ENCODE measurements around the gene STXBP6.

The STXBP6 gene

DNA sequence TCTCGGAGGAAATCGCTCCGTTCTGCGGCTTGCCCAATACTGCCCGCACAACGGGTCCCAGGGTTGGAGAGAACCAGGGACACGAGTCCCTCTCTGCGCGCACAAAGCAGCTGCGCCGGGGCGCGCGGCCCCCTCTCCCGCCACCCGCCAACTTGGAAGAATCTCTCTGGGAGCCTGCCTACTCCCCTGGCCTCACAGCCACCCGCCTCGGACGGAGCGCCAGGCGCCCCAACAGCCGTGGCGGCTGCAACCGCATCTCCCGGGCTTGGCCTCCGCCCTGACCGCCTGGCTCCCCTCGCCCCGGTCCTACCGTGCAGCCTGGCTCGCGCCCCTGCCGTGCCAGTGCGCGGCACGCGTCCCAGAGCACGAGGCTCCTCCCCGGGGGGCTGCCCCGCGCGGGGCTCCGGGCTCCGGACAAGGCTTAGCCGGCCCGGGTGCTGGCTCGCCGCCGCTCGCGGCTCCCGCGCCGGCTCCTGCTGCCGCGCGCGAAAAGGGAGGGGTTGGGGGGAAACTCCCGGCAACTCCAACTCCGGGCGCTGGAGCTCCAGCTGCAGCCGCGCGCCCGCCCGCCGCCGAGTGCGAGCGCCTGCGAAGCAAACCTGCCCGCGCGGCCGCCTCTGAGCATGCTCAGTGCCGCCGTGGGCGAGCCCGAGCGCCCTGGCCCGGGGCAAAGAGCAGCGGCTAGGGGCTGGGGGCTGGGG, at the start of gene STXBP6:
TSS of gene STXBP6 (minus strand) at position 580 of the 701 bp plus-strand sequence. CDS start 75,329 bp downstream, outside the sequence.
- DNase-seq (ENCODE audit: extremely low read depth in 1 of 2, low read depth in 1 of 2), result no peak

DNA sequence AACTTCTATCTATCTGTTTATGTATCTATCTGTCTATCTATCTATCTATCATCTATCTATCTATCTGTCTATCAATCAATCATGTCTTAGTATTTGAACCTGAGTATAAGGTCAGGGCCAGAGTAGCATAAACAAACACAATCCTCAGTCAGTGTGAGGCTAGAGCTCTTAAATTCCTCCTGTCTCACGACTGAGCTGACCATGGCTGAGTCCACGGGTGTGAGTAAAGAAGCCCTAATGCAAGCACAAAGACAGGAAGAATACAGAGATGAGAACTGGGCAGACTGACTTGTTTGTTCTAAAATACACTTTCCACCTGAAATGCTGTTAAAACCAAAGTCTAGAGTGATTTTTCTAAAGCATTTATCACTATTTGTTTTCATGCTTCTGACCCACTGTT, 47.2 kb upstream of the STXBP6 start:
- no peak for DNase-seq (ENCODE audit: extremely low read depth in 1 of 2, low read depth in 1 of 2)

DNA sequence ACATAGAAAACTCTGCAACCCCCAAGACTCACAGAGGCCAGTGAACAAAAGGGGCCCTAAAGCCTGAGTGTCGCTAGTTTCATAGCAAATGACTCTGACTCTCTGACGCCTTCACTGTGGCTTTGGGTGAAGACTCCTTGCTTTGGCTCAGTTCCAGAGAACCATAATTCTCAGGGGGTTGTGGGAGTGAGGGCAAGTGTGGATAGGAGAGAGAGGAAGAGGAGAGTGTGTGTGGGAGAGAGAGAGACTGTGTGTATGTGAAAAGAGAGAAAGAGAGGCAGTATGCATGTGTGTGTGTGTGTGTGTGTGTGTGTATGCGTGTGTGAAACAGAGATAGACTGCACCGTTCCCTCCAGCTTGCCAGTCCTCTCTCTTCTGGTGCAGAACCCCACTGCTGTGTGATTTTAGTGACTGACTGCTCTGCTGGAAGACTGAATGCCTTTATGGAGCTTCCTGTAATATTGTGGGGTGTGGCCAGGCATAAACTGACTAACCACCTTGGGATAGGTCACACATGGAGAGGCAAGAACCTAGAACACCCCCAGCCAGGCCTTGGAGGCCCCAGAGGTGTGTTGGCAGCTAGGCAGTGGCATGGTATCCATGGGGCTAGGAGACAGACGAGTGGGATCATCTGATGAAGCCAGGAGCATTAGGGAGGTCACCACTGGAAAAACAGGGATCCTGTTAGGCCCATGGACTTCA, 45.9 kb upstream of the STXBP6 start:
- no peak for DNase-seq (ENCODE audit: extremely low read depth in 1 of 2, low read depth in 1 of 2)

DNA sequence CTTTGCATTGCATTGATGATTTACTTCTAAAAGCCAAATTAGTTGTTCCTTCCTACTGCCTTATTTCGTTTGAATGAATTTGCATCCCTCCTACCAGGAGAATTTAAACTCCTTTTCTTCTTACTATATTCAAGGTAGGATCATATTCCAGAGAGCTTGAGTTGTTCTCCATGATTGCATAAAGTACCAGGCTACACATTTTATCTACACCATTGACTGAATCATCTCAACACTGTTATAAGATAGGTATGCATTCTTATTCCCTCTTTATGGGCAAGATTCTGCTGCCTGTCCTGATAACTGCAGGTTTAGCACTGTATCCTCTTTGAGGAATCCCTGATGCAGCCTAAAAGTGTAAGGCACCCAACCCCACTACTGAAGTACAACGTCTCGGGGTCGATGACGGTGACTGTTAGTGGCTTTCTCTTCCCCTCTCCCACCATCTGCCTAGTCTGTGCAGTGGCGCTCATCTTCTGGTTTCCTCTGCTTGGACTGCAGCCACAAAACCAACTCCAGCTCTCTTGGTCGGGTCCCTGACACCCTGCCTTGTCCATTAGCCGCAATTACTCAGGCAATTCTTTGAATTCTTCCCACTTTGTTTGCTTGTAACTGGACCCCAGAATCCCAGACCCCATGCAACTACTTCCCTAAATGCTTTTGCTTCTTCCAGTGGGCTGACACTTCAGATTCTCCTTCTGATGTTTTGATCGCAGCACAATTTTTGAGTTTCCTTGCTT, 44.4 kb upstream of the STXBP6 start:
- no peak for DNase-seq (ENCODE audit: extremely low read depth in 1 of 2, low read depth in 1 of 2)

DNA sequence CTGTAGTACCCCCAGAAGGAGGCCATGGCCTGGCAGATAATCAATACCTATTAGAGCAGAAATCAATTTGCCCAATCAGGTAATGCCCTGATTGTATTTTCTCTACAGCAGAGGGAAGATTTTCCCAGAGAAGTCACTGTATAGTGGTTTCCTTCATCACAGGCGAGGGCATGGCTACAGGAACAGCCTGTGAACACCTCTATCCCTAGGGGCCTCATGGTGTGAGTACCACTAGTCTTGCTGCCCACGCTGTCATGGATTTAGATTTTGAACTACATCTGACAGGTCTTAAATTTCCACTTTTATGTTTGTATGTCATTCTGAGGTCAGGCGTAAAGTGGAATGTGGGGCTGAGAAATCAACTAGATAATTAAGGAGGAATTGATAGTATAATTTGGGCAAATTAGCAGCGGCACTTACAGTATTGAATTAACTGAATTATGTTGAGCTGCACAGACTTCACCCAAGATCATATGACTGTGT, 42.4 kb upstream of the STXBP6 start:
- no peak for DNase-seq (ENCODE audit: extremely low read depth in 1 of 2, low read depth in 1 of 2)

DNA sequence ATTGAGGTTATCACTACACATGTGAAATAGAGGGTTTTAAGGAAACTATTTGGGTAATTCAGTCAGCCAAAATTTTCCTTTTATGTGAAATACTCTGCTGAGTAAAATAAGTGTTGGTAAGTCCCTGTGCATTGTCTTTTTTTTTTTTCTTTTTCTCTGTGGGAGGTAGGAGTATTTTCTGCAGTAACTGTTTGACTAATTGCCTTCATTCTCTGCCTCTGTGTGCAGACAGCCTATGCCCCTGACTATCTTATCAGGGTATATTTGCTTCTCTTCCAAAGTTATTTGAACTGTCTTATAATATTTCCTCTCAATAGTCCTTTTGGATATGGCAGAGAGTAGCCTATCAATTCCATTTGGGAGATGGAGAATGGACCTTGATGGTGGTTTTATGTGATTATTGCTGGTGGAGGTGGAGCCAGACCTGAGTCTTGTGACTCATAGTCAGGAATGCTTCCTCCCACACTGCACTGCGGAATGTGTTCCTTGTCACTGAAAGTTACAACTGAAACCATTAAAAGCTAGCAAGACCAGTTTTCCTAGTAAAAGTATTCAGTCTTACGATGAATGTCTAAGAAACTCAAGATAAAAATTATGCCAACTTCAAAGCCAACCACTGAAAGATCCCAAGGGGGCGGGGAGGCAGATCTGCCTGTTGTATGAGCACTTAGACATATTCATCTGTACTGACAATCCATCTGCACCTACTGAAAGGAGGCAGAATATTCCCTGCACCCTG, 40.9 kb upstream of the STXBP6 start:
- DNase-seq (ENCODE audit: extremely low read depth in 1 of 2, low read depth in 1 of 2), result no peak

DNA sequence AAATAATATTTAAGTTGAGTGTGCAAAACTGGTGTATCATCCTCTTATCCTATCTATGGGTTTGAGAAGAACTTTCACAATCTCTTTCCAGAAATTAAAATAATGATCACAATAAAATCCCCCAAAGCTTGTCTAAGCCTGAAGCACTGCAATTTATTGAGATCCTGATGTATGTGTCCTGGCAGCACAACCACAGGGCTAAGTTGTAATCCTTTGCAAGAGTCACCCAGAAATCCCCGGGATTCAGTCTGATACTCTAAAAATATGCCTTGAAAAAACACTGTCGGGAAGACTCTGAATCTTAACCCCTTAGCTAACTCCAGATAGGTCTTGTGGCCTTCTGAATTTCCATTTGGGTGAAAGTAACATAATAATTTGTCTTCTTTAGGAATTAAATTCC, 40.3 kb upstream of the STXBP6 start:
- DNase-seq (ENCODE audit: extremely low read depth in 1 of 2, low read depth in 1 of 2), result no peak

DNA sequence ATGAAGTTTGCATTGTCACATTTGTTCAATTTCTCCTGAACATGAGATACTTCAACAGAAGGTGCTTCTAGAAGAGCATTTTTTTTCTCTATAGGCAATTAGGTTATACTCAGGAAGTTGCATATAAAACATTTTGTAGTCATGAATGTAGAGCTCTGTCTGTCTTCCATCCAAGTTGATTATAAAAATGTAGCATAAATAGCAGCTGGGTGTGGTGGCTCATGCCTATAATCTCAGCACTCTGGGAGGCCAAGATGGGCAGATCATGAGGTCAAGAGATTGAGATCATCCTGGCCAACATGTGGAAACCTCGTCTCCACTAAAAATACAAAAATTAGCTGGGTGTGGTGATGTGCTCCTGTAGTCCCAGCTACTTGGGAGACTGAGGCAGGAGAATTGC, 39.5 kb upstream of the STXBP6 start:
- DNase-seq (ENCODE audit: extremely low read depth in 1 of 2, low read depth in 1 of 2), result no peak

DNA sequence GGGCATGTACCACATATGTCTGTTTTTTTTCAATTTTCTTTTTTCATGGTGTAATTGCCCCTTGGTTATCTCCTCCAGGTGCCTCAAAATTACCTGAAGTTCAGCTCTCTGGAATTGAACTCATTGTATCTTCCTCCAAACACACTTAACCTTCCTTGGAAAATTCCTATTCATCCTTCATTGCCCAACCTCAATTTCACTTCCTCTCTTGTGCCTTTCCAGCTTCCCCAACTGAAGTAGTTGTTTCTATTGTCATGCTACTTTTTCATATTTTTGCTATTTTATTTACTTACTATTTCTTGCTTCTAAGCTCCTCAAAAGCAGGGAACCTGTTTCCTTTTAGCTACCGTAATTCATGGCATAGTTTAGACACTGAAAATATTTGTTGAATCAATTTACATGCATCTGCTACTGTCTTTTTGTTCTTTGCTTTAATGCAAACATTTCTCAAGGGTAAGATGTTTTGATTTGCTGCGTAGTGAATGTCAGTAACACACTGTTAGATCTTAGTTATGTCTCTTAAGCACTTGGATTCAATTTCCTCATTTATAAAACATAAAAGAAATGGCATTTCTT, 37.0 kb upstream of the STXBP6 start:
- no peak for DNase-seq (ENCODE audit: extremely low read depth in 1 of 2, low read depth in 1 of 2)

DNA sequence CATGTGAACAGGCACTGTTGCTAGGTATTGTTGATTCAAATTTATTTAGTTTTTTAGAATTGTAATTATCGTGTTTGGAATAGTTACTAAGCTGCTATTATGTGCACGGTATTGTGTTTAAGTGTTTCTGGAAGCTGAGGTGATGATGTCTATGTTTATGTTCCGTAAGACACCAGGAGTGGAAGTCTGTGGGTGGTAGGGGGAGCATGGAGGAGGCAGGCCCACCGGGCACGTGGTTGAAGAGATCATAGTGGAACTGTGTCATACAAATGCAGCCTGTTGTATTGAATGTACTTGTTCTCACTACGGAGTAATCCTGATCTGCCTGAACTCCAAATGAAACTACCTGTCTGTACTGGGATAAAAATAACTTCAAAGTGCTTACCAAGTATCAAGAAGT, 36.1 kb upstream of the STXBP6 start:
- DNase-seq (ENCODE audit: extremely low read depth in 1 of 2, low read depth in 1 of 2), result no peak

DNA sequence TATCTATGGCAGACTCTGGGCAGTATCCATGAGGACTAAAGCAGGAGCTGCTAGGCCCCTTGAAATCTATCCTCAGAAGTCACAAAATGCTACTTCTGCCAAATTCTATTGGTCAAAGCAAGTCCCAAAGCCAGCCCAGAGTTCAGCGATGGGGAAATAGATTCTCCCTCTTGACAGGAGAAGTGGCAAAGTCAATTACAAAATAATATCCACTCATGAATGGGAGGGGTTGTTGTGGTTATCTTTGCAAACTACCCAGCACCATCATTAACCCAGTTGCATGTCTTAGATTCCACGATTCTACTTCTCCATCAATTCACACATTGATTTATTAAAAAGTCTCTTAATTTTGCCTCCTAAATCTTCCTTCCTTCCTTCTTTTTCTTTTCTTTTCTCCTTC, 30.7 kb upstream of the STXBP6 start:
- DNase-seq (ENCODE audit: extremely low read depth in 1 of 2, low read depth in 1 of 2), result no peak

DNA sequence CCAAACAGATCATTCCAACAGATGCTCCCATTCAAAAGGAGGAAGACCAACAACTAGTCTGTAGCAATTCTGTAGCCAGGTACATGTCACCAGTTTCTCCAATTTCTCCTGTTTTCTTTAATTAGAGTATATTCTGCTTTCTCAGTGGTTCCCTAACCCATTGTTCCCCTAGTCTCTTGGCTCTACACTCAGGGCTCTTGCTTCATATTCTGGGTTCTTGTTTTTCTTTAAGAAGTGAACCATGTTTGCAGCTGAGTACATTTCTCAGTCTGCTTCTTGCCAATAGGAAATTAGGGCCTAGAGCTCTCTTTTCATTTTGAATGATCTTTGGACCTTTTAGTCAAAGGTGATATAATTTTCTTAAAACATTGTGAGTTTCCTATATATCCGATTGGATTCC, 29.4 kb upstream of the STXBP6 start:
- DNase-seq (ENCODE audit: extremely low read depth in 1 of 2, low read depth in 1 of 2), result no peak

DNA sequence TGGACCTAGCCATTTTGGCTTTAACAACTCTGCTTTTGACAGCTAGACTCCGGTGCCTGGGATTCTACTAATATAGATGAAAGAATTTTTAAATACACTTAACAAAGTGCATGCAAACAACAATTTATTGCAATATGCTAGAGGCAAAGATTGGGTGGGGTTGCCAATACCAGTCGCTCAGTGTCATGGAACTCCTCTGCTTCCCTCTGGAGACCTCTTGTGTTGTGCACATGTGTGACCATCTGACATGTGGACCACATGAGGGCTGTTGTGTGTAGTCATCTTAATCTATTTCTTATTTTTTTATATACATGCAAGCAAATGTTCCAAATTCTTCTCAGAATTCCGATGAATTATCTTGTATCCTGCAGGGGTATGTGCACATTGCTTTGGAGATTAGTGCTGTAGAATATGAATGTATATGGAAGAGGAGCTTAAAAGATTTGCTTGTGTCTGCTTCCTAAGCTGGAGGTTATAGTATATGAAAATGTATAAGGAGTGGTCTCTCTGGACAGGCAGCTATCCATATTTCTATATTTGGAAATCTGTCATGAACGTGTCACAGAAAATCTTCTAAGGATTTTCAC, 24.2 kb upstream of the STXBP6 start:
- no peak for DNase-seq (ENCODE audit: extremely low read depth in 1 of 2, low read depth in 1 of 2)

DNA sequence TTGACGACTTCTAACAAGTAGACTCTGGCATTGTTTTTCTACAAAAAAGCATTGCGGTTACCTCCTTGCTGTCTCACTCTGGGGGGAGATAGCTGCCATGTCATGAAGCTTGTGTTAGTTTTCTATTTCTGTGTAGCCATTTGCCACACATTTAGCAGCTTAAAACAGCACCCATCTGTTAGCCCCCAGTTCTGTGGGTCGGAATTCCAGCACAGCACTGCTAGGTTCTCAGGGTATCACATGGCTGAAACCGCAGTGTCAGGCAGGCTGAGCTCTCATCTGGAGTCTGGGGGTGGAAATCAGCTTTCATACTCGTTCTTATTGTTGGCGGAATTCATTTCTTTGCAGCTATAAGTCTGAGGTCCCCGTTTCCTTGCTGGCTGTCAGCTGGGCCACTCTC, 19.9 kb upstream of the STXBP6 start:
- DNase-seq (ENCODE audit: extremely low read depth in 1 of 2, low read depth in 1 of 2), result no peak

DNA sequence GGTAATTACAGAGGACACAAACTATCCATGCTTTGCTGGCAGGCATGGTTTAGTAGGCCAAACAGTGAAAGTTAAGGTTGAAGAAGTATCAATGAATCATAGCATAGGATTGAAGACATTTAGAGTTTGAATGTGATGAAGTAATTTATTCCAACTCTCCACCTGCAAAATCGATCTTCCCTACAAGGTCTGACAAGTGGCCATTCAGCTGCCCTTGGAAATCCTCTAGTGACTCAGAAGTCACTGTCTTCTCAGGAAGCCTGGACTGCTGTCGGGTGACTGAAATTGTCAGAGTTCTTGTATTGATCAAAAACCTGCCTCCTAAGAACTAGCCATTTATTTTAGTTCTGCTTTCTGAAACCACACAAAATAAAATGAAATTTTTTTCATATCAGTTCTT, 17.7 kb upstream of the STXBP6 start:
- no peak for DNase-seq (ENCODE audit: extremely low read depth in 1 of 2, low read depth in 1 of 2)

DNA sequence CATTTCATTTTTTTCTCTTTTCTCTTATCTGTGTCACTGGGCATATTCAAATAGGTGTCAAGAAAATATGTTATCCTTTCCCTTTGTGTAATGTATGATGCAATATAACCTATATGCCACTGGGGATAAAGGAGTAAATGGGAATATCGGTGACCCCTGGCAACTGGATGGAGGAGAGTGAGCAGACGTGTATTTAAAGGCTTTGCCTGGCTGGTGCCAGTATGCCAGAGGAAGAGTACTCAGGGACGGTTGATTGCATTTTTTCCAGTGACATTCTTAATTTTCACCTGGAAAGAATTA, 12.0 kb upstream of the STXBP6 start:
- no peak for DNase-seq (ENCODE audit: extremely low read depth in 1 of 2, low read depth in 1 of 2)

DNA sequence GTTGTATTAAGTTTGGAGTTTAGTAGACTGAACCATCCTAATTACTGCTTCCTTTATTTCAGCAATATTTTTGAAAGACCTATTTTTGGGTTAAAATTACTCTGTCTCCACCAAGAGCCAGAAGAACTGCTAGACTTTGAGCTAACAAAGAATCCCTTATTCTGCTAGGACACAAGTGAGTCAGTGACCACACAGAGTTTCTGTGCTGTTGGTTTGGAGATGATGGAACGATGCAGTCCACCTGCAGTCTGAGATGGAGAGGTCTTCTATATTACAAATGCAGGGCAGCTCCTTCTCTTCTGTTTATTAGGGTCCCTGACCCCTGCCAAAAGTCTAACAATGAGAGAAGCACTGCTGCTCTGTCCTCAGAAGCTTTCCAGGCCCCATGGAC, 6.7 kb upstream of the STXBP6 start:
- DNase-seq (ENCODE audit: extremely low read depth in 1 of 2, low read depth in 1 of 2), result no peak

DNA sequence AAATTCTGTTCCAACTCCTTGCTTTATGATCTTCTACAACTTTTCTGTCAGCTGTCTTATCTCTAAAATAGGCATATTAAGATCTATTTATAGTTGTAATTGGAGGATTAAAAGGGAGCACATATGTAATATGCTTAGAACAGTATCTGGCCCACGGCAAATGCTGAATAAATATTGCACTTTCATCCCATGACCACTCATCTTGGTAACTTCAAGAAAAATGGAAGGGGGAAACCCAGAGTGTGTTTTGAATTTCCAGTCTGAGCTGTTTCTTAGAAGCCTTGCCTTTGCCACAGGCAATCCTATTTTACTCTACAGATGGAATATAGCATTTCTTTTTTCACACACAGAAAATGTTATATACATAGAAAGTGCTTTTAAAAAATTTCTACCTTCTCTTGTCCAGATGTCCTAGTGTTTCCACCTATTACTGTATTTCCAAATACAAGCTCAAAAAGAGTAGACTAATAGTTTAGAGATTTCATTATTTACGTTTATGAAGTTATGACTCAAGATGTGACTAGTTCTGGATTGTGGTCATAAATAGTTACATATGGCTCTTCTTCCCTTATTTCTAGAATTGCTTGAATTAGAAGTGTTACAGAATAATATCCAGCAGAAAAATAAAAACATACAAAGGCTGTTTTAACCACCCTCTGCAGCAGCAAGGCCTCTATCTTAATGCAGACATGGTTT, 6.2 kb upstream of the STXBP6 start:
- no peak for DNase-seq (ENCODE audit: extremely low read depth in 1 of 2, low read depth in 1 of 2)

DNA sequence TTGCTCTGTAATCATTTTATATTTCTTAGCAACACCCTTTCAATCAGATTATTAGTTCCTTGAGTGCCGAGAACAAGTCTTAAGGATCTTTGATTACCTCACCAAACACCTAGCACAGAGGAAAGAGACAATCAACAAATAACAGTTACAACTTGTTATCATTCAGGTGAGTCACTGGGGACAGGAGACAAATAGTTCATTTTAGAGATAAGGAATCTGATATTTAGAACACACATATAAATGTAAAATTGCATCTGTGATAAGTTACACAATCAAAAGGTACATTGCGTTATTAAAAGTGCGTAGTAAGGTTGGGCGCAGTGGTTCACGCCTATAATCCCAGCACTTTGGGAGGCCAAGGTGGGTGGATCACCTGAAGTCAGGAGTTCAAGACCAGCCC, 5.1 kb upstream of the STXBP6 start:
- no peak for DNase-seq (ENCODE audit: extremely low read depth in 1 of 2, low read depth in 1 of 2)

DNA sequence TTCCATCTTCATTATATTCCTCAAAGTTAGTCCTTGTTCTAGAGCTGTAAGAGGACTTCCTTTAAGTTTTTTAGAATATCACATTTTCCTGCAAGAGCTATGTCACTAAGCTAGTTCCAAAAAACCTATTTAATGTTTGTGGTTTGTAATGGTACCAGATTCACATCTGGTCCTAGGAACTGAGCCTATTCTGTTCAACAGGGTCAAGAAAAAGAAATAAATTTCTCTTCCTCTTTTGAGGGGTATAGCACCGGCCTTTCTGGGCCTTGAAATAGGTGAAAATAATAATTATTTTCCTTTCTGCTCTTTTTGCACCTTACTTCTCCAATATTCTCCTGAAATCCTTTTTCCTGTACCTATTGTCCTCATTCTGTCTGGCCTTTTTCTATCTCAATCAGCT, 3.6 kb upstream of the STXBP6 start:
- DNase-seq (ENCODE audit: extremely low read depth in 1 of 2, low read depth in 1 of 2), result no peak
